ENCODE results near the gene RAF1.
"Not testable (repeated sequence)": the region's sequence is repeated elsewhere in the genome, so short reads cannot be mapped to it uniquely, and the experiment has no call there.

The RAF1 gene

GRCh38 chr3:12675115-12675810, 11.3 kb upstream of the RAF1 start:
- DNase-seq: no peak

- DNase-seq: not testable (repeated sequence)
Observed at GRCh38 chr3:12673956-12674736, 10.2 kb upstream of the RAF1 start.

GRCh38 chr3:12671120-12671450, 7.2 kb upstream of the RAF1 start:
- DNase-seq: no peak

DNA sequence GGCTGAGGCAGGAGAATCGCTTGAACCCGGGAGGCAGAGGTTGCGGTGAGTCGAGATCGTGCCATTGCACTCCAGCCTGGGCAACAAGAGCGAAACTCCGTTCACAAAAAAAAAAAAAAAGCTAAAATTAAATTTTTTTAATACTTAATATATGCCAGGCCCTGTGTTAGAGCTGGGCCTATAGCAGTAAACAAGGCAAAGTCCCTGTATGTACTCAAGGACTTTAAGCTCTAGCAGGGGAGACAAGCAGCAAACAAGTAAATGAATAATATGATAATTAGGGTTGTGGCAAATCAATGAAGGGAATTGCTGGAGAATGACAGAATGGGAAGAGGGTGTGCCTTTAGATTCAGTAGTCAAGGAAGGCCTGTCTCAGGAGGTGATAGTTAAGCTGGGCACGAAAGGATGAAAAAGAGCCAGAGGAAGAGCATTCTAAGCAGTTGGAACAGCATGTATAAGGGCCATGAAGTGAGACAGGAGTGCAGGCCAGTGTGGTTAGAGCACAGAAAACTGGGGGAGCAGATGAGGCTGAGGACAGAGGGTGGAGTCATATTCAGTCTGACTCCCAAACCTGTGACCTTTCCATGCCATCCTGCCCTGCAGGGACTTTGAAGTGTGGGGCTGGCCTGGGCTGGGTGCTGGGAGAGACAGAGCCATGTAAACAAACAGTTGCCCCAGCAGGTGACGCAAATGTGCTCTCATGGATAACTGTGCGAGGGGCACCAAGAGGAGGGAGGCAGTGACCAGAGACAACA, 6.6 kb upstream of the RAF1 start:
- no peak for DNase-seq

DNA sequence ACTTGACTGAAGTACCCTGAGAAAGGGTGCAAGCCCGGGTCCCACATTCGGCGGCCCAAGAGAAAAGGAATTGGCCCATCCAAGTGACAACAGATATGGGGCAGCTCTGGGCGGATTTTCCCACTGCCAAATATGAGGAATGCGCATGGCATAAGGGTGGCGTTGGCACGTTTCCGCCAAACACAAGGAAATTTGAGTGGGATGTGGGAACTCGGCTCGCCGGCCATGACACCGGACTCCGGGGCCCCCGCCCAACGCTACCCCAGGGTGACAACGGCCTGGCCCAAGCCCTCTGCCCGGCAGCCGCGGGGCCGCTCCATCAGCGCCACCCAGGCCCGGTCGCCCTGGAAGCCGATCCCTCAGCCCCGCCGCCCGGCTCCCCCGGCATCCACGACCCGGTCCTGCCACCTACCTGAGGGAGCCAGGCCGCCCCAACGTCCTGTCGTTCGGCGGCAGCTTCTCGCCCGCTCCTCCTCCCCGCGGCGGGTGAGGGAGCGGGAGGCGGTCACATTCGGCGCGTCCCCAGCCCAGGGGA, 449 bp downstream of the RAF1 start:
- no peak for DNase-seq

DNA sequence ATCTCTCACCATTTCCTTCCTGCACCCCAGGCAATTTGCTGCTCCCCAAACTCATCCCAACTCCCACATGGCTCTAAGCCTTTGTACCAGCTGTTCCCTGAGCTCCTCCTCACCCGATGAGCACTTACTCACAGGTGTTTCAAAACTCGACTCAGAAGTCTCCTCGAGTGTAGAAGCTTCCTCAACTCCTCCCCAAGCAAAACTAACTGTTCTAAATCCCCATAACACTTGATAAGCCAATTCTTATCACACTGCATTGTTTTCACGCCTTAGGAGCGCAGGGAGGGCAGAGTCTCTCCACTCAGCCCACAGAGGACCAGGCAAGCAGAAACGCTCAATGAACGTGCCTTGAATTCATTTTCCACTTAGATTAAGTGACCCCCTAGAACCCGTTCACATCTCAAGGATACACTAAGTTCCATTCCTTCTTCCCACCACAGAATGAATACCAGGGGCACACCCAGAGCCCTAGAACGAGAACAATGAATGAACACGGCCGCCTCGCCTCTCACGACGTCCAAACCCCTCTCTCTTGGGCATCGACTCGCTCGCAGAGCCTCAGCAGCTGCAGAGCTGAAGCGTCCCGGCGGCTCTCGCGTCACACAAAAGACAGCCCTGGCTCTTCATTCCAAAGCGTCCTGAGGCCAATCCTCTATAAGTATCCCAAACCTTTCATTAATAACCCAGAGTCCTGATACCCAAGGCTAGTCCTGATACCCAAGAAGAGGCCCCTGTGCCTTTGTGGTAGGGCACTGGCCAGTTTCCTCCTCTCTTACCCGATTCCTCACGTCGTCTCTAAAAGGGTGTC, 1.1 kb downstream of the RAF1 start:
- DNase-seq: no peak

DNA sequence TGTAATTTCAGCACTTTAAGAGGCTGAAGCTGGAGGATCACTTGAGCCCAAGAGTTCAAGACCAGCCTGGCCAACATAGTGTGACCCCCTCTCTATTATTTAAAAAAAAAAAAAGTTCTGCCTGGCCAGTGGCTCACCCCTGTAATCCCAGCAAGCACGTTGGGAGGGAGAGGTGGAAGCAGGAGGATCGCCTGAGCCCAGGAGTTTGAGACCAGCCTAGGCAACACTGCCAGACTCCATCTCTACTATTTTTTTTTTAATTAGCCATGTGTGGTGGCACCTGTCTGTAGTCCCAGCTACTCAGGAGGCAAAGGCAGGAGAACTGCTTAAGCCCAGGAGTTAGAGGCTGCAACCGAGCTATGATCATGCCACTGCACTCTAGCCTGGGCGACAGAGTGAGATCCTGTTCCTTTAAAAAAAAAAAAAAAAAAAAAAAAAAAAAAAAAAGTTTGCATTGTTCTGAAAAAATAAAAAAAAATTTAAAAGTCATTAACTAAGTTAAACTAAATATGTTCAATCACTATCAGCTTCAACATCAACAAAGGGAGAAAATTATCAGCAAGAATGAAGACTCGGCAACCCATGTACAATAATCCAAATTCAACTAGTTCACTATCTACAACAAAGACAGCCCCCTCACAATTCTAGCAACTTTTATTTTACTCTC, 1.9 kb downstream of the RAF1 start:
- DNase-seq: no peak

DNA sequence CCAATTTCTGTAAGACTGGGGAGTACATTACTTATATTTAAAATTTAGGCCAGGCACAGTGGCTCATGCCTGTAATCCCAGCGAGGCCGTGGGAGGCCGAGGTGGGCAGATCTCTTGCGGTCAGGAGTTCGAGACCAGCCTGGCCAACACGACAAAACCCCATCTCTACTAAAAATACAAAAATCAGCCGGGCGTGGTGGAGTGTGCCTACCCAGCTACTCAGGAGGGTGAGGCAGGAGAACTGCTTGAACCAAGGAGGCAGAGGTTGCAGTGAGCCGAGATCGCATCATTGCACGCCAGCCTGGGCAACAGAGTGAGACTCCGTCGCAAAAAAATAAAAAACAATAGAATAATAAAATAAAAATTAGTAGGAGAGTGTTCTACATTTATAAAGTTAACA, 2.5 kb downstream of the RAF1 start:
- not testable (repeated sequence) for DNase-seq

GRCh38 chr3:12660196-12660595, 3.7 kb downstream of the RAF1 start:
- no peak for DNase-seq

DNA sequence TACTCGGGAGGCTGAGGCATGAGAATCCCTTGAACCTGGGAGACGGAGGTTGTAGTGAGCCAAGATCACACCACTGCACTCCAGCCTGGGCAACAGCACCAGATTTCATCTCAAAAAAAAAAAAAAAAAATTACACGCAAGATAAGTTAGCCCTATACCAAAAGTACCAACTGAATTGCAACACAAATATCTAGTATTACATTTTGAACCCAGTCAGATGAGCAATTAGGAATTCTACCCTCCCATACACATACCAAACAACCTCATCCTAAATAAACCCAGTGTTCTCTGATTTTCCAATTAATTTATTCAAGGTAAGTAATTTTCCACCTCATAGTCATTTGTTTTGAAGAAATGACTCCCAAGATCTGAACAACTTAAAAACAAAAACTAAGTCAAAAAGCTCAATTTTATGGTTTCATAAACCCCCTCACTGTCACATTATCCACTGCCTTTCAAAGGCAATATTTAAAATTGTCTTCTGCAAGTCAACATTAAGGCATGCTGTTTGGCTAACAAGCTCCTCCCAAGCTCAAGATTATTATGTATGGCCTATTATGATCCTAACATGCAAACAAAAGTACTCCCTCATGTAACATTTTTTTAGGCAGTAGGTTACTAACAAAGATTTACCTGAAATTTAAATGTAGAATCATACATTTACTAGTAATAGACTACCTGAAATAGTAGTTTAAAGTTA, 4.5 kb downstream of the RAF1 start:
- no peak for DNase-seq

DNA sequence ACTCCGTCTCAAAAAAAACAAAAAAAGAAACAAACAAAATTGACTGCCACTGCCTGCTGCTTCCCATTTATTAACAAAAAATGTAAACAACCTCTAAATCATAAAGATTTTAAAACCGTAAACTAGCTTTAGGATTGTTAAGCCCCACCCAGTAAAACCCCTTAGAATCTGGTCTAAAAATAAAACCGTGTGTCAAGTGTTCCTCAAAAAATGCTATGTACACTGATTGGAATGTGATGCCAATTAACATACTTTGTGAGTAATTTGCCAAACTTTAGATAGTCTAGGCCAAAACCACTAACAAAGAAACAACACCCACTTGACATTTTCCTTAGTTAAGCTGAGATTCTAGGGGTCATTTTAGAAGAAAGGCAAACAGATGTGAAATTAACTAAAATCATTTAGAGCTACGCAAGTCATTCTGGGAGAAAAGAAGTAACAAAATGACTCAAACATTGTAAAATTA, 5.3 kb downstream of the RAF1 start:
- DNase-seq: peak; percentile 88

GRCh38 chr3:12656850-12657249, 7.1 kb downstream of the RAF1 start:
- no peak for DNase-seq

DNA sequence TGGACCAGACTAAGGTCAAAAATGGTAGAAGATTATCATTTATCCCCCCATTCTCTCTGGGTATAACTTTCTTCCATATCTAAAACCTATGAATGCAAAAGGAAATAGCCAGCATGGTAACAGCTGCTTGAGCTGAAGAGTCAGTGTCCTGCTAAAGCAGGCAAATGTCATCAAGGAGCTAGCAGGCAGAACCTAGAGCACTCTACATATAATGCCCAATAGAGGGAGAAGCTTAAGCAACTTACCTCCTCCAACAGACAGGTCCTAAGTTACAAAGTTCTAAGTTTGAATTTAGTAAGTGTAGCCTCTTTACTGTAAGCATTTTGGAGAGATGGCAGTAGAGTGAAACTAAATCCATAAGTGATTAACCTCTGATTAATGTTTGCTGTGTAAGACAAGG, 7.7 kb downstream of the RAF1 start:
- no peak for DNase-seq

DNA sequence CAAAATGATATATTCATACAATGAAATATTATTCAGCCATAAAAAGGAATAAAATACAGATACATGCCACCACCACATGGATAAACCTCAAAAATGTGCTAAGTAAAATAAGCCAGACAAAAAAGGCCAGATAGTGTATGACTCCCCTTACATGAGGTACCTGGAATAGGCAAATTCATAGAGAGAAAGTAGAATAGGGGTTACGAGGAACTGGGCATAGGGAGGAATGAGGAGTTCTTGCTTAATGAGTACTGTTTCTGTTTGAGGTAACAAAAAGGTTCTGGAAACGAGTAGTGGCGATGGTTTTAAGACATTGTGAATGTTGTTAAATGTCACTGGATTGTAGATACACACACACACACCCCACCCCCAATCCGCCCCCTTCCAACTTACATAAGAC, 8.2 kb downstream of the RAF1 start:
- DNase-seq: no peak

DNA sequence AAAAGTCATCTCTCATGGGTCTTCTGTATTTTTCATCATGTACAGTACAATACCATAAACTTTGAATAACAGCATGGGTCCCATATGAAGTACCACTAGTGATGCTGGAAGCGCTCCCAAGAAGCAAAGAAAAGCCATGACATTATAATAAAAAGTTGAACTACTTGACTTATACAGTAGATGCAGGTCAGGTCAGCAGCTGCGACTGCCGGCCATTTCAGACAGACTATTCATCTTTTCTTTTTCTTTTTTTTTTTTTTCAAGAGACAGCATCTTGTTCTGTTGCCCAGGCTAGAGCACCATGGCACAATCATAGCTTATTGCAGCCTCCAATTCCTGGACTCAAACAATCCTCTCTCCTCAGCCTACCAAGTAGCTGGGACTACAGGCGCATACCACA, 10.2 kb downstream of the RAF1 start:
- DNase-seq: no peak

DNA sequence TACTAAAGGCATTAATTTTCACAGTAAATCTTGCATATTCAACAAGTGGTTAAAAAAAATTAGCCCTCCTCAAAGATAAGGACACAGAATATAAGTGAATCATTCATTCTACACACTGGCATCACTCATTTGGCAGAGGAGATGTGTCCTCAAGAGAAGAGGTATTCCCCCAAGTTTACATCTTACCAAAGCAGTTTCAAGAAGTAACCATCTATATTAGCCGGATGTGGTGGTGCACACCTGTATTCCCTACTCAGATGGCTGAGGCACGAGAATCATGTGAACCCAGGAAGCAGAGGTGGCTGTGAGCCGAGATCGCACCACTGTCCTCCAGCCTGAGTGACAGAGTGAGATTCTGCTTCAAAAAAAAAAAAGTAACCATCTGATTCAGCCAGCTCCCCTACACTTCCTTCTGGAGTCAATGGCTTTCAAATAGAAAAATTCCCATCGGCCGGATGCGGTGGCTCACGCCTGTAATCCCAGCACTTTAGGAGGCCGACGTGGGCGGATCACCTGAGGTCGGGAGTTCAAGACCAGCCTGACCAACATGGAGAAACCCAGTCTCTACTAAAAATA, 15.4 kb downstream of the RAF1 start:
- DNase-seq: no peak

- DNase-seq: peak; percentile 79
Observed at GRCh38 chr3:12644331-12644937, 19.5 kb downstream of the RAF1 start.

- DNase-seq: no peak
Observed at GRCh38 chr3:12643724-12644123, 20.2 kb downstream of the RAF1 start.

DNA sequence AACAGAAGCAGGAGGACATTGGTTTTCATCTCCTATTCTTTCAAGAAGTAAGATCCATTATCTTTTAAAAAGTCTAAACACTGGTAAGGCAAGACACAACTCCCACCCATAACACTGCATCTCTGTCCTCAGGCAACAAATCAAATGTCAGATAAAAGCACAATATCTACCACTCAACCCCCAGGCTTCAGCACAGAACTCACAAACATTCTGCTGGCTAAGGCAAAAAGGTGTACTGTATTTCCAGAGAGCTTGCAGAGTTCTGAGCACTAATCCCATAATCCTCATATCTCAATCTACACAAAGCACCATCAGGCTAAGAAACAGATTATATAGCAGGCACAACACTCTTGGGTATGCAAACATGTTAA, 20.9 kb downstream of the RAF1 start:
- DNase-seq: no peak

DNA sequence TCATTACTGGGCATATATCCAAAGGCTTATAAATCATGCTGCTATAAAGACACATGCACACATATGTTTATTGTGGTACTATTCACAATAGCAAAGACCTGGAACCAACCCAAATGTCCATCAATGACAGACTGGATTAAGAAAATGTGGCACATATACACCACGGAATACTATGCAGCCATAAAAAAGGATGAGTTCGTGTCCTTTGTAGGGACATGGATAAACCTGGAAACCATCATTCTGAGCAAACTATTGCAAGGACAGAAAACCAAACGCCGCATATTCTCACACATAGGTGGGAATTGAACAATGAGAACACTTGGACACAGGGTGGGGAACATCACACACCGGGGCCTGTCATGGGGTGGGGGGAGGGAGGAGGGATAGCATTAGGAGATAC, 23.1 kb downstream of the RAF1 start:
- not testable (repeated sequence) for DNase-seq

GRCh38 chr3:12638105-12638504, 25.8 kb downstream of the RAF1 start:
- peak; percentile 51 for DNase-seq

Measured in fibroblast of upper back skin (primary cell).